Kidney (tissue), 14 donors: Measurements from ENCODE around the gene CLMP. TPM values are rescaled to one million over a fixed set of nuclear protein-coding genes. Genes with fewer than 3 reads are reported as not detected.
A peak's percentile ranks its signal among the peaks of the same experiment; 100 is the strongest.

Source experiments
- DNase-seq, 5 donors: peaks; one replicate each; pipeline ENCODE4 v3.0.0-alpha.2; 2013 to 2020
- FAIRE-seq: peaks from 2 replicates; lab custom pipeline; 2012; peaks lifted over from hg19 to GRCh38; lab: Jason Lieb, UNC
- H3K27ac ChIP-seq, 2 donors: one replicate each; pipeline ENCODE4 v1.7.0; 2013; ENCODE audit warnings: low read depth in 2 of 2, low read length in 2 of 2, inconsistent platforms in 1 of 2
- H3K27me3 ChIP-seq: one replicate; pipeline ENCODE4 v1.7.1; 2013; ENCODE audit warnings: low read length, inconsistent platforms; ENCODE audit not compliant: control insufficient read depth, insufficient read depth
- H3K36me3 ChIP-seq, 3 donors: one replicate each; pipeline versions ENCODE4 v1.7.0 to v1.7.1; 2013; ENCODE audit warnings: low read length in 3 of 3, control low read depth in 1 of 3, inconsistent platforms in 1 of 3; ENCODE audit not compliant: insufficient read depth in 3 of 3, control insufficient read depth in 2 of 3
- H3K4me1 ChIP-seq, 3 donors: one replicate each; pipeline versions ENCODE4 v1.7.0 to v1.7.1; 2013; ENCODE audit warnings: low read length in 3 of 3, inconsistent platforms in 1 of 3, low read depth in 1 of 3; ENCODE audit not compliant: control insufficient read depth in 2 of 3, insufficient read depth in 2 of 3
- H3K4me3 ChIP-seq, 3 donors: one replicate each; pipeline versions ENCODE4 v1.7.0 to v1.8.1; 2013; ENCODE audit warnings: low read length in 3 of 3, control low read depth in 1 of 3, inconsistent platforms in 1 of 3
- H3K9ac ChIP-seq, 3 donors: one replicate each; pipeline versions ENCODE4 v1.7.0 to v1.7.1; 2013; ENCODE audit warnings: low read length in 3 of 3, control low read depth in 1 of 3, inconsistent platforms in 1 of 3
- H3K9me3 ChIP-seq, 3 donors: one replicate each; pipeline versions ENCODE4 v1.7.0 to v1.7.1; 2013; ENCODE audit warnings: low read length in 3 of 3, control low read depth in 1 of 3, inconsistent platforms in 1 of 3; ENCODE audit not compliant: control insufficient read depth in 2 of 3, insufficient read depth in 1 of 3
- intact Hi-C: fragments of 100-400 bp; cut with DNase I; formaldehyde crosslinking; loops from one replicate; pipeline ENCODE4 v1.11.1; 2022
- polyA plus RNA-seq: library from polyadenylated mRNA; stranded (reverse); fragments of 350-450 nt; fragmentation: Illumina TruSeq; extraction: RNeasy Lipid Tissue Mini Kit (QIAGEN cat#74804); gene quantifications from one replicate; pipeline ENCODE4 v1.2.3, GENCODE V29; 2014; ENCODE audit warnings: low read depth, low replicate concordance; ENCODE audit not compliant: insufficient read depth
- total RNA-seq: library from RNA; stranded (reverse); fragmentation: NEBNext Ultra II Directional; extraction: Animal tissue kit (Norgen Biotek cat#: 25700); gene quantifications from one replicate; pipeline ENCODE4 v1.2.1, GENCODE V29; 2021
- TF ChIP-seq, protein P1 (sequence below): IDR thresholded peaks from 3 replicates; pipeline ENCODE4 v1.5.1; 2012; ENCODE audit warnings: mild to moderate bottlenecking, moderate library complexity, borderline replicate concordance; ENCODE audit not compliant: insufficient read depth; ENCODE audit errors: extremely low read depth
- donor health status: control.
- donor health status: control.
- donor health status: control.
- donor health status: control.
- donor health status: control.
- donor health status: DM: yes; HTN: yes; CAD: no.
- donor health status: Normal renal cell carcinoma (clear cell type).

CLMP gene
- total and polyA plus RNA-seq, 2 donors from 2014 or later: 1.2 to 6.8 TPM

DNA sequence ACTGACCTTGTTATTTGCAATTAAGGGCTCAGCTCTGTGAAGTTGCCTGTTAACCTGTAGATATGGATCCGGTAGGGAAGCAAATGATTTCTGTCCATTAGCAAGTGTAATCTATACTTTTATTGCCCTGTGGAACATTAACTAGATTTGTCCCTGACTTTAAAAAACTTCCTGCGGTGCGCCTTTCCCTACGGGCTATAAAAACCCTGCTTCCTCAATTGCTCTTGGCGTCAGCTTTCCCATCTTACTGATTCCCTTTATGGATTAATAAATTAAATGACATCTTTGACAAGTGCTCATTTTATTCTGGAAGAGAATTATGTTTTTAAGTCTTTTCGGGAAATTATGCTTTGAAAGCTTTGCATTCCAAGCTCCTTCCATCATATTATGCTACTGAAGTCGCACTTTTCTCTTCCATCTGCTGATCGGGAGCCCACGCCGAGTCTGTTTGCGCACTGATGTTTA is 18.3 kb upstream of the CLMP start:
- DNase-seq: peak in 2 of 5 donors; percentile 30 to 62
- Histone ChIP-seq H3K27ac (no peak overlapping the region), H3K4me3 (no peak overlapping the region), H3K36me3 (no peaks in the 10 kb centered on the region), H3K9me3 (no peaks in the 10 kb centered on the region), H3K4me1 (peaks cover 0 to 5% (median 4%) of the 10 kb centered on the region in 3 donors), H3K27me3 (no peaks in the 10 kb centered on the region), H3K9ac (no peak overlapping the region)
- no peak for FAIRE-seq
- TF ChIP-seq, protein P1, sequence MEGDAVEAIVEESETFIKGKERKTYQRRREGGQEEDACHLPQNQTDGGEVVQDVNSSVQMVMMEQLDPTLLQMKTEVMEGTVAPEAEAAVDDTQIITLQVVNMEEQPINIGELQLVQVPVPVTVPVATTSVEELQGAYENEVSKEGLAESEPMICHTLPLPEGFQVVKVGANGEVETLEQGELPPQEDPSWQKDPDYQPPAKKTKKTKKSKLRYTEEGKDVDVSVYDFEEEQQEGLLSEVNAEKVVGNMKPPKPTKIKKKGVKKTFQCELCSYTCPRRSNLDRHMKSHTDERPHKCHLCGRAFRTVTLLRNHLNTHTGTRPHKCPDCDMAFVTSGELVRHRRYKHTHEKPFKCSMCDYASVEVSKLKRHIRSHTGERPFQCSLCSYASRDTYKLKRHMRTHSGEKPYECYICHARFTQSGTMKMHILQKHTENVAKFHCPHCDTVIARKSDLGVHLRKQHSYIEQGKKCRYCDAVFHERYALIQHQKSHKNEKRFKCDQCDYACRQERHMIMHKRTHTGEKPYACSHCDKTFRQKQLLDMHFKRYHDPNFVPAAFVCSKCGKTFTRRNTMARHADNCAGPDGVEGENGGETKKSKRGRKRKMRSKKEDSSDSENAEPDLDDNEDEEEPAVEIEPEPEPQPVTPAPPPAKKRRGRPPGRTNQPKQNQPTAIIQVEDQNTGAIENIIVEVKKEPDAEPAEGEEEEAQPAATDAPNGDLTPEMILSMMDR: no peak
- intact Hi-C loops: no loop called here

DNA sequence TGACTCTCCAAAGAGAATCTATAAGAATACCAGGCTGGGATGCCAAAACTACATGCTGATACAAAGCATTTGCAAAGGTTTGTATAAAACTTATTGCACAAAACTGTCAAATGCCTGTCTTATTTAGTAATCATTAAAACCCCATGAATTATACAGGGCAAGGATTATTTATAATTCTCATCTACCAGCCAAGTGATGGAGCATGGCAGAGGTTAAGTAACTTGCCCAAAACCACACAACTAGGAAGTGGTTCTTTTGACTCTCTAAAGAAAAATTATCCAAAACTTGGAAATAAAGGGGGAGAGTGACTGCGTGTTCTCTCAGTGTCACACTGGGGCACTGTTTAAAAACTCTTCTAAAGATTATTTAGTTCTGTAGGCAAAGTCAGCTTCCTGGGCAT is 17.4 kb upstream of the CLMP start:
- no peaks in the 10 kb centered on the region for H3K27me3 ChIP-seq
- no peaks in the 10 kb centered on the region for H3K36me3 ChIP-seq
- H3K4me1 ChIP-seq: peaks cover 0 to 3% (median 0%) of the 10 kb centered on the region in 3 donors
- TF ChIP-seq, protein P1: no peak
- no peak for FAIRE-seq
- DNase-seq: no peak
- H3K27ac ChIP-seq: no peak overlapping the region
- no peak overlapping the region for H3K4me3 ChIP-seq
- no peaks in the 10 kb centered on the region for H3K9me3 ChIP-seq
- H3K9ac ChIP-seq: no peak overlapping the region
- intact Hi-C loops: no loop called here

DNA sequence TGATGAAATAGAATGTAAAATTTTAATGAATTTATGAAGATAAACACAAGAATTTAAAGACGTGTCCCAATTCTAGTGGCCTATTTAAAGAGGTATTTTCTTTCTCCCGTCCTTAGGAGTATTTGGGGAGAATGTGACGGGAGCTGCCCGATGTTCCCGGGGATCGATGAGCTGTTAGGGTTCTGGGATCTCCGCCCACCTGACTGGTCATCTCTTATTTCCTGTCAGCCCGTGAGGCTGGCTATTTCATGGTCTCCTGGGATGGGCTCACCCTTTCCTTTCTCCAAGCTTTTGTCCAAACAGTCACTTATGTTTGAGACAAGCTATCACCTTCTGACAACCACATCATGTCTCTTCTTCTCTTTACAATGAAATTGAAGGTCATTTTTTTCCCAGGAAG is 16.9 kb upstream of the CLMP start:
- Histone ChIP-seq H3K4me3 (no peak overlapping the region), H3K9ac (no peak overlapping the region), H3K27me3 (no peaks in the 10 kb centered on the region), H3K27ac (no peak overlapping the region), H3K4me1 (peaks cover 0 to 3% (median 0%) of the 10 kb centered on the region in 3 donors), H3K9me3 (no peaks in the 10 kb centered on the region), H3K36me3 (no peaks in the 10 kb centered on the region)
- DNase-seq (no peak), FAIRE-seq (no peak)
- TF ChIP-seq, protein P1: no peak
- intact Hi-C loops: no loop called here
